Gastrocnemius medialis (tissue), 4 donors: Measurements from ENCODE around the gene CCDC192. TPM values are rescaled to one million over a fixed set of nuclear protein-coding genes. Genes with fewer than 3 reads are reported as not detected.

ENCODE experiments used
- ATAC-seq, 2 donors: fragments of 150-250 bp; one replicate each; pipeline ENCODE4 v1.9.1; 2016
- DNase-seq, 2 donors: peaks; one replicate each; pipeline ENCODE4 v3.0.0-alpha.2; 2019
- H3K27ac ChIP-seq, 4 donors: fragments of 200-600 bp; sonication (generic); 1 replicate in 1 of 4; 2 replicates in 3 of 4; pipeline ENCODE4 v1.5.1; 2016 to 2018; ENCODE audit warnings: mild to moderate bottlenecking in 2 of 4, moderate library complexity in 1 of 4
- H3K27me3 ChIP-seq, 3 donors: fragments of 200-600 bp; sonication (generic) in 2 of 3; 1 replicate in 1 of 3; 2 replicates in 2 of 3; pipeline versions ENCODE4 v1.5.1 to v1.6.0; 2016 to 2019; ENCODE audit warnings: mild to moderate bottlenecking in 1 of 3, moderate library complexity in 1 of 3
- H3K36me3 ChIP-seq, 2 donors: fragments of 200-600 bp; sonication (generic) in 1 of 2; one replicate each; pipeline ENCODE4 v1.5.1; 2017 to 2018
- H3K4me1 ChIP-seq, 2 donors: fragments of 200-600 bp; sonication (generic) in 1 of 2; one replicate each; pipeline ENCODE4 v1.5.1; 2016 to 2017; ENCODE audit warnings: mild to moderate bottlenecking in 2 of 2
- H3K4me3 ChIP-seq, 4 donors: fragments of 200-600 bp; sonication (generic) in 3 of 4; 1 replicate in 1 of 4; 2 replicates in 3 of 4; pipeline ENCODE4 v1.5.1; 2016 to 2019; ENCODE audit warnings: mild to moderate bottlenecking in 2 of 4
- H3K9me3 ChIP-seq, 3 donors: fragments of 200-600 bp; sonication (generic) in 2 of 3; 1 replicate in 1 of 3; 2 replicates in 2 of 3; pipeline ENCODE4 v1.5.1; 2016 to 2019
- CTCF ChIP-seq, 5 experiments: fragments of 450-650 bp in 3 of 5; fragments of 200-600 bp in 2 of 5; sonication (generic) in 2 of 5; IDR thresholded peaks in 4 of 5; conservative IDR thresholded peaks in 1 of 5; 1 replicate in 4 of 5; 2 replicates in 1 of 5; pipeline ENCODE4 v1.5.1; 2016 to 2019; ENCODE audit warnings: antibody characterized with exemption in 5 of 5, mild to moderate bottlenecking in 3 of 5, moderate library complexity in 3 of 5
- POLR2A ChIP-seq, 2 donors: fragments of 450-650 bp; IDR thresholded peaks; one replicate each; pipeline ENCODE4 v1.6.1; 2017; ENCODE audit warnings: antibody characterized with exemption in 2 of 2, mild to moderate bottlenecking in 2 of 2, moderate library complexity in 2 of 2
- in situ Hi-C, 4 donors: fragments of 200-750 bp; cut with MboI; loops; one replicate each; pipeline versions ENCODE4 v1.15.0 to v1.8.0; 2017; ENCODE audit warnings: low sequenced_read_pairs in 4 of 4
- intact Hi-C: fragments of 100-400 bp; cut with DNase I; formaldehyde crosslinking; loops from one replicate; pipeline ENCODE4 v1.15.1; 2023; ENCODE audit warnings: low total_unique reads
- total RNA-seq, 4 donors: library from RNA; depleted of rRNA; stranded (reverse); fragments of >200 nt; gene quantifications; one replicate each; pipeline versions ENCODE4 v1.1.0 to v1.2.3, GENCODE V29; 2016

The CCDC192 gene
- total RNA-seq, 4 donors from 2014 or later, result not detected

- Histone ChIP-seq H3K4me3 (no peak overlapping the region), H3K27me3 (no peaks in the 10 kb centered on the region), H3K4me1 (peaks cover 4 to 9% of the 10 kb centered on the region in 2 donors), H3K27ac (no peak overlapping the region), H3K9me3 (no peaks in the 10 kb centered on the region), H3K36me3 (no peaks in the 10 kb centered on the region)
- DNase-seq (no peak), ATAC-seq (no peak)
- TF ChIP-seq CTCF (IDR thresholded peaks at IDR 0.05 in 4 of 5, conservative IDR thresholded peaks at IDR 0.05 in 1 of 5), result no peak
- no peak for TF ChIP-seq POLR2A (IDR thresholded peaks at IDR 0.05)
- in situ Hi-C loops, result no loop called here
- intact Hi-C loops, result no loop called here
Observed at GRCh38 chr5:127754259-127754658, 51.1 kb downstream of the CCDC192 start.

- DNase-seq (no peak), ATAC-seq (no peak)
- Histone ChIP-seq H3K27ac (no peak overlapping the region), H3K27me3 (no peaks in the 10 kb centered on the region), H3K4me3 (no peak overlapping the region), H3K4me1 (peaks cover 4 to 9% of the 10 kb centered on the region in 2 donors), H3K9me3 (no peaks in the 10 kb centered on the region), H3K36me3 (no peaks in the 10 kb centered on the region)
- in situ Hi-C loops, result loop anchor here in 1 of 4 donors (5.0 kb wide), 1 partner anchor 448 kb away; no protein-coding TSS in a partner anchor
- TF ChIP-seq CTCF (IDR thresholded peaks at IDR 0.05 in 4 of 5, conservative IDR thresholded peaks at IDR 0.05 in 1 of 5), result no peak
- no peak for TF ChIP-seq POLR2A (IDR thresholded peaks at IDR 0.05)
- intact Hi-C loops, result loop anchor here (5.0 kb wide), 1 partner anchor 448 kb away; no protein-coding TSS in a partner anchor
Observed at GRCh38 chr5:127754706-127755105, 51.5 kb downstream of the CCDC192 start.

- intact Hi-C loops (loop anchor here (5.0 kb wide), 1 partner anchor 445 kb away; no protein-coding TSS in a partner anchor), in situ Hi-C loops (loop anchor here in 1 of 4 donors (5.0 kb wide), 1 partner anchor 445 kb away; no protein-coding TSS in a partner anchor)
- Histone ChIP-seq H3K9me3 (no peaks in the 10 kb centered on the region), H3K27ac (no peak overlapping the region), H3K4me1 (peaks cover 4 to 19% of the 10 kb centered on the region in 2 donors), H3K36me3 (no peaks in the 10 kb centered on the region), H3K27me3 (no peaks in the 10 kb centered on the region), H3K4me3 (no peak overlapping the region)
- ATAC-seq (peak; percentile 90 to 93), DNase-seq (peak in 1 of 2 donors; percentile 25)
- TF ChIP-seq CTCF (IDR thresholded peaks at IDR 0.05 in 4 of 5, conservative IDR thresholded peaks at IDR 0.05 in 1 of 5) (peak in 4 of 5 experiments; percentile 35 to 54 (median 46)), POLR2A (IDR thresholded peaks at IDR 0.05) (no peak)
Observed at GRCh38 chr5:127757576-127757975, 54.4 kb downstream of the CCDC192 start.

- TF ChIP-seq POLR2A (IDR thresholded peaks at IDR 0.05) (no peak), CTCF (IDR thresholded peaks at IDR 0.05 in 4 of 5, conservative IDR thresholded peaks at IDR 0.05 in 1 of 5) (no peak)
Observed at GRCh38 chr5:127758766-127759283, 55.6 kb downstream of the CCDC192 start.

More at GRCh38 chr5:127758766-127759283, 55.6 kb downstream of the CCDC192 start:
- in situ Hi-C loops, result loop anchor here in 1 of 4 donors (5.0 kb wide), 1 partner anchor 443 kb away; no protein-coding TSS in a partner anchor
- DNase-seq (no peak), ATAC-seq (no peak)
- no peaks in the 10 kb centered on the region for H3K27me3 ChIP-seq
- intact Hi-C loops, result loop anchor here (5.0 kb wide), 1 partner anchor 443 kb away; no protein-coding TSS in a partner anchor
- H3K4me3 ChIP-seq, result no peak overlapping the region
- peaks cover 4 to 19% of the 10 kb centered on the region in 2 donors for H3K4me1 ChIP-seq
- H3K36me3 ChIP-seq, result no peaks in the 10 kb centered on the region
- no peak overlapping the region for H3K27ac ChIP-seq
- no peaks in the 10 kb centered on the region for H3K9me3 ChIP-seq
